ENCODE measurements around the gene MOAP1. TPM values are rescaled to one million over a fixed set of nuclear protein-coding genes. Genes with fewer than 3 reads are reported as not detected.
"Not testable (repeated sequence)": the region's sequence is repeated elsewhere in the genome, so short reads cannot be mapped to it uniquely, and the experiment has no call there.

Gene MOAP1
- total and polyA plus RNA-seq, 4 donors: 7.8 to 13.2 (median 11.7) TPM

GRCh38 chr14:93142854-93143652, 41.6 kb downstream of the MOAP1 start (continued):
- TF ChIP-seq, protein P1, sequence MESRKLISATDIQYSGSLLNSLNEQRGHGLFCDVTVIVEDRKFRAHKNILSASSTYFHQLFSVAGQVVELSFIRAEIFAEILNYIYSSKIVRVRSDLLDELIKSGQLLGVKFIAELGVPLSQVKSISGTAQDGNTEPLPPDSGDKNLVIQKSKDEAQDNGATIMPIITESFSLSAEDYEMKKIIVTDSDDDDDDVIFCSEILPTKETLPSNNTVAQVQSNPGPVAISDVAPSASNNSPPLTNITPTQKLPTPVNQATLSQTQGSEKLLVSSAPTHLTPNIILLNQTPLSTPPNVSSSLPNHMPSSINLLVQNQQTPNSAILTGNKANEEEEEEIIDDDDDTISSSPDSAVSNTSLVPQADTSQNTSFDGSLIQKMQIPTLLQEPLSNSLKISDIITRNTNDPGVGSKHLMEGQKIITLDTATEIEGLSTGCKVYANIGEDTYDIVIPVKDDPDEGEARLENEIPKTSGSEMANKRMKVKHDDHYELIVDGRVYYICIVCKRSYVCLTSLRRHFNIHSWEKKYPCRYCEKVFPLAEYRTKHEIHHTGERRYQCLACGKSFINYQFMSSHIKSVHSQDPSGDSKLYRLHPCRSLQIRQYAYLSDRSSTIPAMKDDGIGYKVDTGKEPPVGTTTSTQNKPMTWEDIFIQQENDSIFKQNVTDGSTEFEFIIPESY (IDR thresholded peaks at IDR 0.05): peak; percentile 44
- TF ChIP-seq TAF1 (conservative IDR thresholded peaks at IDR 0.05): no peak
- peak in 1 of 2 donors; percentile 18 for TF ChIP-seq EGR1 (IDR thresholded peaks at IDR 0.05; ENCODE audit: low read depth in 2 of 2)
- TF ChIP-seq RXRA (IDR thresholded peaks at IDR 0.05): peak; percentile 83 to 88
- TF ChIP-seq CTCF (IDR thresholded peaks at IDR 0.05; ENCODE audit: low read depth, low read length, missing input control): no peak
- peak; percentile 77 for TF ChIP-seq SP1 (IDR thresholded peaks at IDR 0.05)

DNA sequence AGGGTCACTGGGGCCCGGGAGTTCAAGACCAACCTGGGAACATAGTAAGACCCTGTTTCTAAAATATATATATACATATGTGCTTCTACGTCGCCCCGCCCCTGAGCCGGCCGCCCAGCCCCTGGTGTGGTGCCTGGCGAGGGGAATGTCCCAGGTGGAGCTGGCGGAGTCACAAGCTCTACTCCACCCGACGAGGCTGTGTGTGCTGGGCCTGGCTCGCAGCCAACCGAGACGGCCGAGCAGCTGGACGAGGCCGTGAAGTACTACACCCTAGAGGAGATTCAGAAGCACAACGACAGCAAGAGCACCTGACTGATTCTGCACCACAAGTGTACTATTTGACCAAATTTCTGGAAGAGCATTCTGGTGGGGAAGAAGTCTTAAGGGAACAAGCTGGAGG, 46.8 kb downstream of the MOAP1 start:
- TF ChIP-seq SP1 (IDR thresholded peaks at IDR 0.05): peak; percentile 22
- TF ChIP-seq FOXA1 (IDR thresholded peaks at IDR 0.05): no peak
- TF ChIP-seq JUND (IDR thresholded peaks at IDR 0.05): no peak
- TF ChIP-seq ATF3 (IDR thresholded peaks at IDR 0.05): no peak
- peak; percentile 72 to 79 for TF ChIP-seq RAD21 (IDR thresholded peaks at IDR 0.05)
- TF ChIP-seq HNF4A (conservative IDR thresholded peaks at IDR 0.05): no peak
- no peak for TF ChIP-seq TAF1 (conservative IDR thresholded peaks at IDR 0.05)
- TF ChIP-seq CTCF (IDR thresholded peaks at IDR 0.05; ENCODE audit: low read depth, low read length, missing input control): peak; percentile 24
- TF ChIP-seq, protein P2, sequence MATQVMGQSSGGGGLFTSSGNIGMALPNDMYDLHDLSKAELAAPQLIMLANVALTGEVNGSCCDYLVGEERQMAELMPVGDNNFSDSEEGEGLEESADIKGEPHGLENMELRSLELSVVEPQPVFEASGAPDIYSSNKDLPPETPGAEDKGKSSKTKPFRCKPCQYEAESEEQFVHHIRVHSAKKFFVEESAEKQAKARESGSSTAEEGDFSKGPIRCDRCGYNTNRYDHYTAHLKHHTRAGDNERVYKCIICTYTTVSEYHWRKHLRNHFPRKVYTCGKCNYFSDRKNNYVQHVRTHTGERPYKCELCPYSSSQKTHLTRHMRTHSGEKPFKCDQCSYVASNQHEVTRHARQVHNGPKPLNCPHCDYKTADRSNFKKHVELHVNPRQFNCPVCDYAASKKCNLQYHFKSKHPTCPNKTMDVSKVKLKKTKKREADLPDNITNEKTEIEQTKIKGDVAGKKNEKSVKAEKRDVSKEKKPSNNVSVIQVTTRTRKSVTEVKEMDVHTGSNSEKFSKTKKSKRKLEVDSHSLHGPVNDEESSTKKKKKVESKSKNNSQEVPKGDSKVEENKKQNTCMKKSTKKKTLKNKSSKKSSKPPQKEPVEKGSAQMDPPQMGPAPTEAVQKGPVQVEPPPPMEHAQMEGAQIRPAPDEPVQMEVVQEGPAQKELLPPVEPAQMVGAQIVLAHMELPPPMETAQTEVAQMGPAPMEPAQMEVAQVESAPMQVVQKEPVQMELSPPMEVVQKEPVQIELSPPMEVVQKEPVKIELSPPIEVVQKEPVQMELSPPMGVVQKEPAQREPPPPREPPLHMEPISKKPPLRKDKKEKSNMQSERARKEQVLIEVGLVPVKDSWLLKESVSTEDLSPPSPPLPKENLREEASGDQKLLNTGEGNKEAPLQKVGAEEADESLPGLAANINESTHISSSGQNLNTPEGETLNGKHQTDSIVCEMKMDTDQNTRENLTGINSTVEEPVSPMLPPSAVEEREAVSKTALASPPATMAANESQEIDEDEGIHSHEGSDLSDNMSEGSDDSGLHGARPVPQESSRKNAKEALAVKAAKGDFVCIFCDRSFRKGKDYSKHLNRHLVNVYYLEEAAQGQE (IDR thresholded peaks at IDR 0.05): peak; percentile 25
- peak in 1 of 2 donors; percentile 25 for TF ChIP-seq RXRA (IDR thresholded peaks at IDR 0.05)
- no peaks in the 10 kb centered on the region for H3K9me3 ChIP-seq (ENCODE audit: control insufficient read depth in 4 of 4, low read length in 3 of 4)
- no peak overlapping the region for H3K4me3 ChIP-seq (ENCODE audit: low read depth in 1 of 3, low read length in 3 of 3)
- H3K4me1 ChIP-seq (ENCODE audit: control insufficient read depth in 4 of 4, insufficient read depth in 4 of 4, low read length in 3 of 4): peaks cover 12 to 59% (median 40%) of the 10 kb centered on the region in 4 donors
- DNase-seq (ENCODE audit: low spot score): no peak
- no peaks in the 10 kb centered on the region for H3K36me3 ChIP-seq (ENCODE audit: control insufficient read depth in 4 of 4, insufficient read depth in 3 of 4, low read depth in 1 of 4, low read length in 3 of 4)
- H3K9ac ChIP-seq (ENCODE audit: low read depth in 1 of 2, low read length in 2 of 2): no peak overlapping the region
- 30% methylated on average over 17 of the region's 17 CpGs for WGBS
- peak overlapping the region in 1 of 2 donors; percentile 9 for H3K27ac ChIP-seq (ENCODE audit: low read depth in 1 of 2, low read length in 2 of 2)
- no peaks in the 10 kb centered on the region for H3K27me3 ChIP-seq (ENCODE audit: control insufficient read depth in 4 of 4, insufficient read depth in 4 of 4, low read length in 3 of 4)

- H3K36me3 ChIP-seq (ENCODE audit: control insufficient read depth in 4 of 4, insufficient read depth in 3 of 4, low read depth in 1 of 4, low read length in 3 of 4); H3K27me3 ChIP-seq (ENCODE audit: control insufficient read depth in 4 of 4, insufficient read depth in 4 of 4, low read length in 3 of 4); H3K4me3 ChIP-seq (ENCODE audit: low read depth in 1 of 3, low read length in 3 of 3); DNase-seq (ENCODE audit: low spot score); H3K9me3 ChIP-seq (ENCODE audit: control insufficient read depth in 4 of 4, low read length in 3 of 4): not testable (repeated sequence)
- H3K27ac ChIP-seq (ENCODE audit: low read depth in 1 of 2, low read length in 2 of 2): peak overlapping the region; percentile 36 to 92
- WGBS: 77% methylated on average over 13 of the region's 13 CpGs
- peaks cover 12 to 57% (median 43%) of the 10 kb centered on the region in 4 donors for H3K4me1 ChIP-seq (ENCODE audit: control insufficient read depth in 4 of 4, insufficient read depth in 4 of 4, low read length in 3 of 4)
- H3K9ac ChIP-seq (ENCODE audit: low read depth in 1 of 2, low read length in 2 of 2): peak overlapping the region in 1 of 2 donors; percentile 20
Observed at GRCh38 chr14:93136508-93136907, 48.2 kb downstream of the MOAP1 start.

Data from liver (tissue), 9 donors.